Endothelial cell of umbilical vein (primary cell): ENCODE measurements around the gene C12orf60.

Source experiments
- CTCF ChIP-seq, 2 donors: IDR thresholded peaks; 1 replicate in 1 of 2; 2 replicates in 1 of 2; pipeline ENCODE4 v1.5.1; 2011; ENCODE audit warnings: low read length in 2 of 2, mild to moderate bottlenecking in 2 of 2, moderate library complexity in 2 of 2, control low read depth in 1 of 2, inconsistent platforms in 1 of 2, low read depth in 1 of 2; ENCODE audit not compliant: insufficient read depth in 1 of 2; ENCODE audit errors: extremely low read depth in 1 of 2
- MAX ChIP-seq: IDR thresholded peaks from 2 replicates; pipeline ENCODE4 v1.6.1; 2011; ENCODE audit not compliant: insufficient read depth, insufficient read length

DNA sequence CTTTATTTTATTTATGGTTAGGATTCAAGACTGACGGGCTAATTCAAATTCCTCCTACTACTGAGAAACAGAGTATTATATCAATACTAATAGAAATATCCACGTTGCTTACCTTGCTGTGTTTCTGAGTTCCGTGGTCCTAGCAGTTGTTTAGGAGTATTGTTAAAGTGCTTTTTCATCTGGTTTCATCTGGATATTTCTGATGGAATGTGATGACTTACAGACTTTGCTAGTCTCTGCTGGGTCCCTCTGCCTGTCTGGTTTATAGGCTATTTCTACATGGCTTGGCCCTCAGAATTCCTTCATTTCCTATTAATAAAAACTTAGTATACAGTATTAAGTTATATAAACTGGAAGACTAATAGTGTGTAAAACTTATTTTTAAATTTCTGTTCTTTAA, 10.5 kb downstream of the C12orf60 start, which contains the start of gene SMCO3:
- TF ChIP-seq CTCF (IDR thresholded peaks at IDR 0.05; ENCODE audit: extremely low read depth in 1 of 2, insufficient read depth in 1 of 2, low read depth in 1 of 2, low read length in 2 of 2) = no peak
- no peak for TF ChIP-seq MAX
